Activated naive CD4-positive, alpha-beta T cell treated with anti-CD3 and anti-CD28 coated beads for 36 hours (primary cell): ENCODE data around the gene ABI1. TPM values are rescaled to one million over a fixed set of nuclear protein-coding genes. Genes with fewer than 3 reads are reported as not detected.

Experiments
- CTCF ChIA-PET: fragments of 350-600 bp; sonication (Branson Sonifier 250); formaldehyde crosslinking; loops from one replicate; lab custom pipeline; 2021; ENCODE audit warnings: antibody characterized with exemption; lab: Charles Lee
- DNase-seq: peaks from one replicate; pipeline ENCODE4 v3.0.0-alpha.2; 2020
- H3K27ac Mint-ChIP-seq: one replicate; pipeline ENCODE4 v1.8.0; 2021; ENCODE audit warnings: mild to moderate bottlenecking, mixed read lengths
- H3K27me3 Mint-ChIP-seq: one replicate; pipeline ENCODE4 v1.8.0; 2021; ENCODE audit warnings: low read depth, mixed read lengths
- H3K36me3 Mint-ChIP-seq: one replicate; pipeline ENCODE4 v1.8.0; 2021; ENCODE audit warnings: low read depth, mixed read lengths
- H3K4me1 Mint-ChIP-seq: one replicate; pipeline ENCODE4 v1.8.0; 2021; ENCODE audit warnings: low read depth, mixed read lengths
- H3K4me3 Mint-ChIP-seq: one replicate; pipeline ENCODE4 v1.8.0; 2021; ENCODE audit warnings: mild to moderate bottlenecking, moderate library complexity, mixed read lengths
- H3K9me3 Mint-ChIP-seq: one replicate; pipeline ENCODE4 v1.8.0; 2021; ENCODE audit warnings: mixed read lengths
- intact Hi-C: fragments of 100-400 bp; cut with micrococcal nuclease; formaldehyde crosslinking; loops from one replicate; pipeline ENCODE4 v1.15.1; 2023
- total RNA-seq, 2 experiments: library from RNA; stranded (reverse); gene quantifications; one replicate each; pipeline ENCODE4 v1.2.3, GENCODE V29; 2021

ABI1 gene
- total RNA-seq, 2 experiments from 2014 or later, result 34.5 to 37.2 TPM

DNA sequence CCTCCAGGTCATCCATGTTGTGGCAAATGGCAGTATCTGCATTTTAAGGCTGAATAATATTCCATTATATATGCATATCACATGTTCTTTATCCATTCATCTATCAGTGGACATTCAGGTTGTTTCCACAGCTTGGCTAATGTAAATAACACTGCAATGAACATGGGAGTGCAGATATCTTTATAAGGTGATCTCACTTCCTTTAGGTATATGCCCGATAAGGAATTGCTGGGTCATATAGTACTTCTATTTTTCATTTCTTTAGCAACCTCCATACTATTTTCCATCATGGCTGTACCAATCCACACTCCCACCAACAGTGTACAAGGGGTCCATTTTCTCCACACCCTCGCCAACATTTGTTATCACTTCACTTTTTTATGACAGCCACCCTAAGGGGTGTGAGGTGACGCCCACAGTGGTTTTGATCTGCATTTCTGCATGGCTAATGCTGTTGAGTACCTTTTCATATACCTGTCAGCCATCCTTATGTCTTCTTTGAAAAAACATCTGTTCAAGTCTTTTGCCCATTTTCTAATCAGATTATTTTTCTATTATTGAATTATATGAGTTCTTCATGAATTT is 18.9 kb downstream of the ABI1 start:
- no peaks in the 10 kb centered on the region for H3K27me3 Mint-ChIP-seq
- intact Hi-C loops, result no loop called here
- H3K36me3 Mint-ChIP-seq, result peaks cover 11% of the 10 kb centered on the region
- H3K27ac Mint-ChIP-seq, result peak overlapping the region; percentile 39
- CTCF ChIA-PET, result interaction anchor here (0.7 to 2.7 kb wide), 3 partner anchors 93 to 922 kb away, joined by 3 to 10 read pairs (median 3); no protein-coding TSS in a partner anchor
- H3K4me3 Mint-ChIP-seq, result no peak overlapping the region
- DNase-seq, result no peak
- no peaks in the 10 kb centered on the region for H3K9me3 Mint-ChIP-seq
- H3K4me1 Mint-ChIP-seq, result peaks cover 71% of the 10 kb centered on the region

GRCh38 chr10:26840938-26841732 is 19.6 kb downstream of the ABI1 start:
- Mint-ChIP-seq H3K36me3 (peaks cover 18% of the 10 kb centered on the region), H3K4me3 (no peak overlapping the region), H3K9me3 (peaks cover 5% of the 10 kb centered on the region), H3K27ac (peak overlapping the region; percentile 39), H3K4me1 (peaks cover 70% of the 10 kb centered on the region), H3K27me3 (no peaks in the 10 kb centered on the region)
- intact Hi-C loops, result loop anchor here (1.0 kb wide), 2 partner anchors 19 to 35 kb away; partner anchors contain the start of gene ABI1
- CTCF ChIA-PET, result interaction anchor here (0.7 to 2.7 kb wide), 3 partner anchors 92 to 923 kb away, joined by 3 to 10 read pairs (median 3); no protein-coding TSS in a partner anchor
- no peak for DNase-seq

GRCh38 chr10:26839966-26840627 is 20.7 kb downstream of the ABI1 start:
- Mint-ChIP-seq H3K4me3 (no peak overlapping the region), H3K36me3 (peaks cover 18% of the 10 kb centered on the region), H3K4me1 (peaks cover 64% of the 10 kb centered on the region), H3K9me3 (peaks cover 5% of the 10 kb centered on the region), H3K27me3 (no peaks in the 10 kb centered on the region), H3K27ac (no peak overlapping the region)
- CTCF ChIA-PET, result no interaction called here
- intact Hi-C loops, result loop anchor here (1.0 kb wide), 2 partner anchors 20 to 34 kb away; partner anchors contain the start of gene ABI1
- DNase-seq, result no peak

GRCh38 chr10:26837139-26837538 is 23.6 kb downstream of the ABI1 start:
- peaks cover 16% of the 10 kb centered on the region for H3K36me3 Mint-ChIP-seq
- no peak for DNase-seq
- intact Hi-C loops, result no loop called here
- peaks cover 5% of the 10 kb centered on the region for H3K9me3 Mint-ChIP-seq
- H3K27ac Mint-ChIP-seq, result no peak overlapping the region
- H3K4me3 Mint-ChIP-seq, result no peak overlapping the region
- CTCF ChIA-PET, result interaction anchor here (0.6 to 1.8 kb wide), 3 partner anchors 10 to 1494 kb away, joined by 3 read pairs; no protein-coding TSS in a partner anchor
- peaks cover 54% of the 10 kb centered on the region for H3K4me1 Mint-ChIP-seq
- H3K27me3 Mint-ChIP-seq, result no peaks in the 10 kb centered on the region

DNA sequence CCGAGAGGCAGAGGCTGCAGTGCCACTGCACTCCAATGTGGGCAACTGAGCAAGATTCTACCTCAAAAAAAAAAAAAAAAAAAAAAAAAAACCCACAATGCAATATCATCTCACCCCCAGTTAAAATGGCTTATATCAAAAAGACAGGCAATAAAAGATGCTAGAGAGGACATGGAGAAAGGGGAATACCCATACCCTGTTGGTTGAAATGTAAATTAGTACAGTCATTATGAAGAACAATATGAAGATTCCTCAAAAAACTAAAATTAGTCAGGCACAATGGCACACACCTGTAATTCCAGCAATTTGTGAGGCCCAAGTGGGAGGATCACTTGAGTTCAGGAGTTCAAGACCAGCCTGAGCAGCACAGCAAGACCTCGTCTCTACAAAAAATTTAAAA is 25.7 kb downstream of the ABI1 start:
- intact Hi-C loops, result no loop called here

DNA sequence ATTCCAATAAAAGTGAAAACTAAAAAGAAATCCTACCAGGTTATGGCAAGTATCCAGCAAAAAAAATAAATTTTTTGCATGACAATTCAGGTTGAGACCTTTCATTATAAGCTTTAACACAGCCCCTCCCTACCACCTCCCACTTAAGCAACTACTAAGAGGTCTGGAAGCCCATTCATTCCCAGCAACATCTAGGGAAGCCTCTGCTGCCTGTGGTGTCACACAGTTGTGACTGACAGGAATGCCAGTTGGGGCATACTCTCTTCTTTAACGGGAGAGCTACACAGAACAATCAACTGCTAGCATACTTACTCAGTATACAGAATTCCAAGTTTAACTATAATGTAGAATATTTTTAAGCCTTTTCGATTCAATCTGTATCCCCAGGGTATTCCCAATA is 27.8 kb downstream of the ABI1 start:
- intact Hi-C loops, result no loop called here
- no peak overlapping the region for H3K27ac Mint-ChIP-seq
- CTCF ChIA-PET, result no interaction called here
- no peaks in the 10 kb centered on the region for H3K27me3 Mint-ChIP-seq
- no peak for DNase-seq
- peaks cover 7% of the 10 kb centered on the region for H3K9me3 Mint-ChIP-seq
- H3K4me1 Mint-ChIP-seq, result peaks cover 46% of the 10 kb centered on the region
- H3K36me3 Mint-ChIP-seq, result peaks cover 20% of the 10 kb centered on the region
- no peak overlapping the region for H3K4me3 Mint-ChIP-seq

More for the DNA sequence above, 25.7 kb downstream of the ABI1 start:
- Mint-ChIP-seq H3K4me1 (peaks cover 50% of the 10 kb centered on the region), H3K4me3 (no peak overlapping the region), H3K27ac (no peak overlapping the region), H3K9me3 (peaks cover 7% of the 10 kb centered on the region), H3K27me3 (no peaks in the 10 kb centered on the region), H3K36me3 (peaks cover 24% of the 10 kb centered on the region)
- DNase-seq, result no peak
- CTCF ChIA-PET, result interaction anchor here (1.2 kb wide), 1 partner anchor 14 kb away, joined by 3 read pairs; no protein-coding TSS in a partner anchor

DNA sequence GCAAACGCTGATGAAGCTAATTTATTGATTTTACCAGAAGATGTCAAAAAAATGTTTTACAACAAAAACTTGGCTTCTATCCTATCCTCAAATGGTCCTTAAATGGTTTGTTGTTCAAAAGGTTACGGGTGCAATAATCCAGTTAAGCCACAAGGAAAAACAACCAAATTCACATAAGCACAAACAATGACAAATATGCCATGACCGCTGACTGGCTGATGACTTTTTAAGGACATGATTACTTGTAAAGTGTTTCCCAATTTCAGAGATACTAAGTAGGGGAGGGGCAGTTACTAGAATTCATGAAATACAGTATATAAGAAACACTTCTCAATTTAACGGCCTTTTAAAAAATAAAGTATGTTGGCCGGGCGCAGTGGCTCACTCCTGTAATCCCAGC is 28.8 kb downstream of the ABI1 start:
- peaks cover 53% of the 10 kb centered on the region for H3K4me1 Mint-ChIP-seq
- H3K27ac Mint-ChIP-seq, result no peak overlapping the region
- intact Hi-C loops, result no loop called here
- H3K27me3 Mint-ChIP-seq, result no peaks in the 10 kb centered on the region
- no peak for DNase-seq
- peaks cover 20% of the 10 kb centered on the region for H3K36me3 Mint-ChIP-seq
- peaks cover 7% of the 10 kb centered on the region for H3K9me3 Mint-ChIP-seq
- H3K4me3 Mint-ChIP-seq, result no peak overlapping the region
- CTCF ChIA-PET, result interaction anchor here (0.6 to 1.9 kb wide), 2 partner anchors 33 to 142 kb away, joined by 3 to 4 read pairs; no protein-coding TSS in a partner anchor

GRCh38 chr10:26829810-26830515 is 30.8 kb downstream of the ABI1 start:
- Mint-ChIP-seq H3K27ac (peak overlapping the region; percentile 48), H3K4me3 (no peak overlapping the region), H3K9me3 (peaks cover 3% of the 10 kb centered on the region), H3K4me1 (peaks cover 56% of the 10 kb centered on the region), H3K27me3 (no peaks in the 10 kb centered on the region), H3K36me3 (peaks cover 10% of the 10 kb centered on the region)
- no peak for DNase-seq
- CTCF ChIA-PET, result interaction anchor here (1.9 kb wide), 1 partner anchor 31 kb away, joined by 4 read pairs; no protein-coding TSS in a partner anchor
- intact Hi-C loops, result no loop called here

DNA sequence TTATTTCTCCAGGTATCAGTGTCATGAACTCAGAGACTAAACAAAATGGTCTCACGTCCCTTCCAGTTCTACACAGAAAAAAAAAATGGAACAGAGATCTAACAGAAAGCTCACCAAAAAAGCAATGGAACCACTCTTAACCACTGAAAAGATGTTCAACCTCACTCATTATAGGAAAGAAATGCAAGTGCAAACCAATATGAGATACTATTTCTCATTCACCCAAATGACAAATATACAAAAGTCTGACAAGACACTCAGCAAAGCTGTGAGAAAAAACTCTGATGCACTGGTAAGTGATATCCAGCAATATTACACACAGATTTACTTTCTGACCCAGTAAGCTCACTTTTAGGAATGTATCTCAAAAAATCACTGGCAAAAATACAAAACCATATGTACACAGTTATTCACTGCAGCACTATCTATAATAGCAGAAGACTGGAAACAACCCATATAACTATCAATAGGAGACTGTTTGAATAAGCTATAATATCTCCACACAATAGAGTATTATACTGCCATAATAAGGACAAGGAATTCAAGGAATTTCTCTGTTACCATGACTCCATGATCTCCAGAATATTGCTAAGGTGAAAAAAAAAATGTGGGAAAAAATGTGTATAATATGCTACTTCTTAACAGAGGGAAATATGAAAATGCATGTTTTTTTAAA is 36.6 kb downstream of the ABI1 start:
- Mint-ChIP-seq H3K9me3 (no peaks in the 10 kb centered on the region), H3K4me3 (no peak overlapping the region), H3K27me3 (no peaks in the 10 kb centered on the region), H3K27ac (no peak overlapping the region), H3K36me3 (peaks cover 12% of the 10 kb centered on the region), H3K4me1 (peaks cover 65% of the 10 kb centered on the region)
- no peak for DNase-seq
- intact Hi-C loops, result no loop called here
- CTCF ChIA-PET, result interaction anchor here (0.8 to 1.4 kb wide), 3 partner anchors 10 to 37 kb away, joined by 3 read pairs; no protein-coding TSS in a partner anchor

- no peaks in the 10 kb centered on the region for H3K9me3 Mint-ChIP-seq
- CTCF ChIA-PET, result interaction anchor here (0.6 kb wide), 1 partner anchor 142 kb away, joined by 3 read pairs; no protein-coding TSS in a partner anchor
- no peak overlapping the region for H3K4me3 Mint-ChIP-seq
- peaks cover 62% of the 10 kb centered on the region for H3K4me1 Mint-ChIP-seq
- peak overlapping the region; percentile 19 for H3K27ac Mint-ChIP-seq
- intact Hi-C loops, result no loop called here
- H3K27me3 Mint-ChIP-seq, result no peaks in the 10 kb centered on the region
- DNase-seq, result no peak
- peaks cover 20% of the 10 kb centered on the region for H3K36me3 Mint-ChIP-seq
Observed at GRCh38 chr10:26821699-26822570, 38.8 kb downstream of the ABI1 start.
